ENCODE measurements around the gene CBFA2T3.

DNA sequence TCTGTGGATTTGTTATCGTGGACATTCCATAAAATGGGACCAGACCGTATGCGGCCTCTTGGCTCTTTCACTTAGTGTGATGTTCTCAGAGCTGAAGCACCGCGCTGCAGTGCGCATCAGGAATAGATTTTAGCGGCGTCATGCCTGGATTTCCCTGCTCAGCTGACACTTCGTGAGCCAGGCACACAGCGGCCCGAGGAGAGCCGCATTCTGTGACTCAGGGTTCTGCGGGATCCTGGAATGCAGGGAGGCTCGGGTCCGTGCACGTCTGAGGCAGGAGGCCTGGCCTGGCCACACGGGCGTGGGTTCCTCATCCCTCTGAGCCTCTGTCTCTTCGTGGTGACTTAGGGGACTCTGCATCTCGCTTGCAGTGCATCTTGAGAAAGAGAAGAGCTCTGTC lies 13.4 kb downstream of the CBFA2T3 start:
- TF ChIP-seq EGR1 (IDR thresholded peaks at IDR 0.05) (no peak), TCF12 (IDR thresholded peaks at IDR 0.05; ENCODE audit: low read depth) (no peak)
